C4-2B (cell line): ENCODE measurements around the gene EIF3K.

Experiments used
- ZFX ChIP-seq: fragments of 450-650 bp; IDR thresholded peaks from 2 replicates; pipeline ENCODE4 v1.6.1; 2017
- TF ChIP-seq, protein P1 (sequence below): fragments of 450-650 bp; conservative IDR thresholded peaks from 2 replicates; pipeline ENCODE4 v1.5.1; 2017; ENCODE audit warnings: mild to moderate bottlenecking

DNA sequence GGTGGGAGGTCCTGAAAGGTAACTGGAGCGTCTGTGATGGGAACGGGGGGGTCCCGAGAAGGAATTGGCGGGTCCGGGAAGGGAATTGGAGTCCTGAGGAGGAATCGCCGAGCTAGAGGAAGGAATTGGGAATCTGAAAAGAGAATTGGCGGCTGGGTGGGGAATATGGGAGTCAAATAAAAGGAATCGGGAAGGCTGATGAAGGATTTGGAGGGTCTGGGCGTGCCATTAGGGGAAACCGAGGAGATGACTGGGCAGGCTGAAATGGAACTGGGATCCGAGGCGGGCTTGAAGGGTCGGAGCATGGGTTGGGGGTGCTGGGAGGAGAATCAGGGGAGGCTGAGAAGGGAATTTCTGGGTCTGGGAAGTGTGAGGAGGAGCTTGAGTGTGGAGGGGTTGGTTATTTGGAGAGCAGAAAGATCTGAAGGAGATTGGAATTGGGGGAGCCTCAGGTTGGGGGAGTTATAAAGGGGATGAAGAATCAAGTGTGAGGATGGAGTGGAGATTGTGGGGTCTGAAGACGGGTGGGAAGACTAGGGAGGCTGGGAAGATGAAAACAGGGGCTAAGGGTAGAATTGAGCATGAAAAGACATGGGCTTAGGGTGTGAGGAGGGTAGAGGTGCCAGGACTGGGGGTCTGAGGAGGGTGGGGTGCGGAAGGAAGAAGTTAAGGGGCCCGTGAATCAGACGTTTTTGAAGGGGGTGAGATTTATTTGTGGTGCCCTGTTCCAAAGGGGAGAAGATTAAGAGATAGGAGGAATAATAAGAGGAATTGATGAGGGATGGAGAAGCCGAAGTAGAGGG, 29.2 kb downstream of the EIF3K start:
- TF ChIP-seq, protein P1, sequence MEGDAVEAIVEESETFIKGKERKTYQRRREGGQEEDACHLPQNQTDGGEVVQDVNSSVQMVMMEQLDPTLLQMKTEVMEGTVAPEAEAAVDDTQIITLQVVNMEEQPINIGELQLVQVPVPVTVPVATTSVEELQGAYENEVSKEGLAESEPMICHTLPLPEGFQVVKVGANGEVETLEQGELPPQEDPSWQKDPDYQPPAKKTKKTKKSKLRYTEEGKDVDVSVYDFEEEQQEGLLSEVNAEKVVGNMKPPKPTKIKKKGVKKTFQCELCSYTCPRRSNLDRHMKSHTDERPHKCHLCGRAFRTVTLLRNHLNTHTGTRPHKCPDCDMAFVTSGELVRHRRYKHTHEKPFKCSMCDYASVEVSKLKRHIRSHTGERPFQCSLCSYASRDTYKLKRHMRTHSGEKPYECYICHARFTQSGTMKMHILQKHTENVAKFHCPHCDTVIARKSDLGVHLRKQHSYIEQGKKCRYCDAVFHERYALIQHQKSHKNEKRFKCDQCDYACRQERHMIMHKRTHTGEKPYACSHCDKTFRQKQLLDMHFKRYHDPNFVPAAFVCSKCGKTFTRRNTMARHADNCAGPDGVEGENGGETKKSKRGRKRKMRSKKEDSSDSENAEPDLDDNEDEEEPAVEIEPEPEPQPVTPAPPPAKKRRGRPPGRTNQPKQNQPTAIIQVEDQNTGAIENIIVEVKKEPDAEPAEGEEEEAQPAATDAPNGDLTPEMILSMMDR, result no peak
- no peak for TF ChIP-seq ZFX
